ENCODE data around the gene TBC1D14.
A peak's percentile ranks its signal among the peaks of the same experiment; 100 is the strongest.

Gene TBC1D14

DNA sequence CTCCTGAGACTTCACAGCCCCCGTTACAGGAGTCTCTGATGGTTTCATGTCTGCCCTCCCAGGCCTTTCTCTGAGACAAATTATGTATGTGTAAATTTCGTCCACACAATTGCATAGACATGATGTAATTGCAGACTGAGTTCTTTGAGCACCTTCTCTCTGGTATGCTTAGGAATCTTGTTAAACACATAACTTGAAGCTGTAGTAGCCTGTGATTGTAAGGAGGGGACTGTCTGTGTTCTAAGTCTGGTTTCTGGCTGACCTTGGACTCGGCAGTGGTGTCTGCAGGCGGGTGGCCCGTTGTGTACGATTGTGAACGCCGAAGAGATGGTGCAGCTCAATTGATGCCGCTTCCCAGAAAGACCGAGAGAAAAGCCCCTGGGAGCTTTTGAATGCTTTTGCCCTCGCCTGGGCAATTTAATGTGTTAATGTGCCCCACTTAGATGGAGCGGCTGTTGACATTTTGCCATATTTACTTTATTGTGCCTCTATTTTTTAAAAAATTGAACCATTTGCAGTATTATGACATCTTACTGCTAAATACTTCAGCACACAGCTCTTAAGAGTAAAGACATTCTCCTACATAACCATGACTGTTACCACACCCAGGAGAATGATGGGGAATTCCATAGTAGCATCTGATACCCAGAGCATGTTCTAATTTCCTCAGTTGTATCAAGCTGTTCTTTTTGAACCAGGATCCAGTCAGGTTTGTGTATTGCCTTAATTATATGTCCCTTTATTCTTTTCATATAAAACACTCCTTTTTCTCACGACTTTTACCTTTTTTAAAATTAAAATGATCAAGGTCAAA, 75.2 kb downstream of the TBC1D14 start:
- DNase-seq, result no peak

DNA sequence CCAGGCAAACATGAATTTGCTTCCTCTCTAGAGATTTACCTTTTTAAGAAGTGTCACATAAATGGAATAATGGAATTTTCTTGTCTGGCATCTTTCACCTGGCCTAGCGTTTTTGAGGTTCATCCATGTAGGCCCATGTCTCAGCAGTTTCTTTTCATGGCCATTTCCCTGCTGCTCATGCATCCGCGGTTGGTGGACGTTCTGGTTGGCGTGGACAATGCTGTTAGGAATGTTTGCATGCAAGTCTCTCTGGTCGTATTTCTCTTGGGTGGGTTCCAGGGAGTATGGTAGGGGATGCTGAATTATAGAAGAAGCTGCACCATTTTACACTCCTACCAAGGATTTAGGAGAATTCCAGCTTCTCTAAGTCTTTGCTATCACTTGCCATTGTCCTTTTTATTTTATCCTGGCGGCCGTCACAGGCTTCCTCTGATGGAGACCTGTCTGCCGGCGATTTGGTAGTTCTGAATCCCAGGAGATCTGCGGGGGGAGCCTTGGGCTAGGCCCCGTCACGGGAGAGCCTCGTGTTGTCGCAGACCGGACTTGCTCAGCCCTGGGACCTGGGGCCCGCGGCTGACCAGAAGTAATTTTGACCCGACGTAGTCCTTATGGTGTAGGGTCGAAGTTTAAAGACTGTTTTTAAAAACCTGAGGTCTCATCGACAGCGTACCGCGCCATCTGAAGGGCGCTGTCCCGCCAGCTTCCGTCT, 76.6 kb downstream of the TBC1D14 start:
- no peak for DNase-seq

DNA sequence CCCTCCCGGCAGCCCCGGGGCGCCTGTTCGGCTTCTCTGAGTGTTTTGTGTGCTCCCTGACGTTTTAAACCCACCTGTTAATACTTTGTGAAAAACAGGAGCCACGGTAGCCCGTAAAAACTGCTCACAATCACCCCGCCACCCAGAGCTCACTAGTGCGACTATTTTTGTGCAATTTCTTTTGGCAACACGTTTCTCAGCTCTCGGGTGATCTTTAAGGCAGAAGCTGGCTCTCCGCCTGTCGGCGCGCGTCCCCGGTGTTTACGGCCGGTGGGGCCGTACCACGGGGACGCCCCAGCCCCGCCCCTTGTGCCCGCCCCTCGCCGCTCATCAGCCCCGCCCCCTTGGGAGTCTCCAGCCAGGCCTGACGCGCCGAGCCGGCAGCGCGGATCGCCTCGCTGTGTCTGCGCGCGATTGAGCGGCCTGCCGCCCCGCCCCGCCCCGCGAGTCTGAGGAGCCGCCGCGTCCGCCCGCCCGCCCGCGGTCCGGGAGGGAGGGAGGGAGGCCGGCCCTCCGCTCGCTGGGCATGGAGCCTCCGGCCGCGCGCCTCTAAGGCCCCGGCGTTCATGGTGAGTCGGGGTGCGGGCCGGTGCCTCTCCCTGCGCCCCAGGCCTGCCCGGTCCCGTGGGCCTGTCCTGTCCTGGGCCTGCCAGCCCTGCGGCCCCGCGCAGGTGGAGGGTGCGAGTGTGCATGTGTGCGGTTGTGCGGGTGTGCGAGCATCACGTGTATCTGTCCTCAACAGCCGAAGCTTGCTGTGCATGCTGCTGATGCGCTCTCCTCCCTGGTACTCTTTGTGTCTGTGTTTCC, 77.4 kb downstream of the TBC1D14 start:
- peak; percentile 92 for DNase-seq

DNA sequence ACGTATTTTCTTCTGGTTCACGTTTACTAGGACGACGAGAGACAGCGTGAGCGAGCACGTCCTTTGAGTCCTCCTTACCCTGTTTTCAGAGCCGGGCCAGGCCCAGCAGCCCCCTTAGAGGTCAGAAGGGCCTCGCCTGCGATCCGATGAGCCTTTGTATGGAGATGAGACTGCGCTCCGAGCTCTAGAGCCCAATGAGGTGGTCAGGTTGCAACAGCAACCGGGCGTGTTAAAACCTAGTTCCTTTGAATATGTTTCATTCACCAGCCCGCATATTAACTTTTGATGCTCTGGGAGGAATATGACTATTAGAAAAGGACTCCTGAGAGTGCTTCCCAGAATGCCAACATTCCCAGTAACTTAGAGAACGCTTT, 77.9 kb downstream of the TBC1D14 start:
- DNase-seq, result no peak

DNA sequence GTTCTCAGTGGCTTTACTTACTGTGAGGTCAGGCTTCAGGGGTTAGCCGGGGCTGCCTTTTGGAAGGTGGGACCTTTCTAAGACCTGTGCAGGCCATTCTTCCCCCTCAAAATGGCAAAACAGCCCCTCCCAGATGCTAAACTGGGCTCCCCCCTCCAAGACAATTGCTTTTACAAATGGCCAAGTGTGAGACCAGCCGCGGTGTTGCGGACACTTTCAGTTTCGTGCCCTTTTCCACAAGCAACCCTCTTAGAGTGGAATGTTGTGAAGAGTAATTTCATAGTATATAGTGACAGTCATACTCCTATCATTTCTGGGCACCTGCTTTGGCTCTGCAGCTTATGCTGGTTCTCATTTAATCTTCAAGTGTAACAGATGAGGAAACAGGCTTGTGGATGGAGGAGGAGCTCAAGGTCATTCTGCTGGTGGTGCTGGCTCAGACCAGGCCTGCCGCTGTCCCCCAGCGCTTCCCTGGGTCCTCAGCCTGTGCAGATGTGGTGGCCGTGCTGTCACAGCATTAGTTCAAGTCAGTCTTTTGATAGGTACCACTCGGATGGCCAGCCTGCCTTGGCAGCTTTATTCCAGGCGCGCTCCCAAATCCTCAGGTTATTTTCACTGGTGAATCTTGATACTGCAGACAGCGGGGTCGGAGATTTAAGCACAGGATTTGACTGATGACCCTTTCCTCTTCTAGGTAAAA, 78.5 kb downstream of the TBC1D14 start:
- DNase-seq, result no peak

DNA sequence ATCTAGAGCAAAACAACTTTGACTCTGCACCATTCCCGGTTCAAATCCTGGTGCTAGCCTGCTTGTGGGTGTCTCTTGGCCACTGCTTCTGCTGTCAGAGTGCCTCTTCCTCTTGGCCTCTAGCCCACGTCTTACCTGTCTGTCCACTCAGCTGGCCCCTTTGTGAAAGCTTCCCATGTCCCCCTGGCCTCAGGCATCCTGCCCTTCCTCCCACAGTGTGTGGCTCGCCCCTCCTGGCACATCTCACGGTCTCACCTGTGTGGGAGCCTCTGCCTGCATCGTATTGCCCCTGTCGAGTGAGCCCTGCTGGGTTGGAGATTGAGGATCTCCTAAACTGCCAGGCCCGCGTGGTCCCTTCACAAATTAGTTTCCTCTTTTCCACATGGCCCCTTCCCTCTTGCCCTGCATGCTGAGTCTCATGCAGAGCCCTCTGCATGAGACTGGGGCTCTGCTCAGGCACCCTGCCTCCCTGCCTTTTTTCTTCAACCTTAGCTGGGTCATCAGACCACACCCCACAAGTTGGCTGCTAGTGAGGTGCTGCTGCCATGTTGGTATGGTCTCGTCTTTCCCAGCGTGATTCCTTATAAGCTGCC, 79.8 kb downstream of the TBC1D14 start:
- no peak for DNase-seq

DNA sequence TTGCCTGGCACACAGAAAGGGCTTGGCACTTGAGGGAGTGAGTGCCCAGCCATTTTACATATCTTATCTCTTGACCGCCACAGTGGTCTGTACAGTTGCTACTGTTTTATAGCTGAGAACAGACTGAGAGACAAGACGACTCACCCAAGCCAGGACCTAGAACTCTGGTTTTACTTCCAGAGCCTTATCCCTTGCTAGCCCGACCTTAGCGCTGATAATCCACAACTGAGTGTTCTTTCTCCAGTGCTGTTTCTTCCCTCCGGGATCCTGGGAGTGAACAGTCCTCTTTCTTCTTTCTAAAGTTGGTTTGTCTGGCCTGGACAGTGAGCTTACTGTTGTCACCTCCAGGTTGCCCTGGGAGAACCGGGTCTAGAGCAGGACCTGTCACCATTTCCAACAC, 81.0 kb downstream of the TBC1D14 start:
- DNase-seq, result no peak

DNA sequence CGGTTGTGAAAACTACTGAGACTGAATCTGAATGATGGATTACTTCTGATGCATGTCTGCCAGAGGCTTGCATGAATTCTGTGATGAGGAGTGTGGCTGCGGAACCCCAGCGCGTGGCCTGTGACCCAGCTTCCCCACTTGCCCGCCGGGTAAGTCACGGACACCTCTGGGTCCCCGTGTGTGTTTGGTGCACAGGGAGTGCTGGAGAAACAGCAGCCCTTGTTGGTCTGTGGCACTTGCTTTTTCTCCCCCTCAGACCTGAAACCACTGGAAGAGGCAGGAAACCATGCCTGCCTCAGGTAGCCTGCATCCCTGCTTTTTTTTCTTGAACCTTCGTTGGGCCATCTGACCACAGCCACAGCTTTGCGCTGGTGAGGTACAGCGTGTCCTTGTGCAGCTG, 81.6 kb downstream of the TBC1D14 start:
- DNase-seq, result no peak

DNA sequence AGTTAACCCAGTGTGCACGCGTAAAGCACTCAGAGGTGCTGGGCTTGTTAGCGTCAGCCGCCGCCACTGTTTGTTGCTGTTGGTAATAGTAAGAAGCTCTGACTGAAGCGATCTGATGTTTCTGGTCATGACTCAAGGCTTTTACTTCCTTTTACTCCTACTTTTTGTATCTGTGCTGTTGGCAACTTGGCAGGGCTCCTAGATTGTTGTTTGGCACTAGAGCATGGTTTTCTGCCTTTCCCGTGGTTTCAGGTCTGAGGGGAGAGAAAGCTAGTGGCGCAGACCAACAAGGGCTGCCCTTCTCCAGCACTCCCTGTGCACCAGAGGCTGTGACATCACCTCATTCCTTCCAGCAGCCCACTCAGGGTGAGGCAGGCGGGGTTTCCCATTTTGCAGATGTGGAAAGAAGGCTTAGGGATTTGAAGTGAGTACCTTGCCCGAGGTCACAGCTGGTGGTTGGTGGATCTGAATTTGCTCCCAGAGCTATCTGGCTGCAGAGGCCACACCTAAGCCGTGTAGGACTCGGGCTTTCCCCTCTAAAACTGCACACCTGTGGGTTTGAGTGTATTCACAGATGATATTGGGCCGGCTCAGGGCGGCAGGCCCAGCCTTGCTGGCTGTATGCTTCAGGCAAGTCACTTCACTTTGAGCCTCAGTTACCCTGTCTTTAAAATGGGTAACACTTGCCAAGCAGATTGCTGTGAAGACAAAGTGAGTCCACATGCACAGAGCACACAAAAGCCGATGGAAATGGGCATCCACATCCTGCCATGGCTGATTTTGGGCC, 82.3 kb downstream of the TBC1D14 start:
- DNase-seq, result no peak

DNA sequence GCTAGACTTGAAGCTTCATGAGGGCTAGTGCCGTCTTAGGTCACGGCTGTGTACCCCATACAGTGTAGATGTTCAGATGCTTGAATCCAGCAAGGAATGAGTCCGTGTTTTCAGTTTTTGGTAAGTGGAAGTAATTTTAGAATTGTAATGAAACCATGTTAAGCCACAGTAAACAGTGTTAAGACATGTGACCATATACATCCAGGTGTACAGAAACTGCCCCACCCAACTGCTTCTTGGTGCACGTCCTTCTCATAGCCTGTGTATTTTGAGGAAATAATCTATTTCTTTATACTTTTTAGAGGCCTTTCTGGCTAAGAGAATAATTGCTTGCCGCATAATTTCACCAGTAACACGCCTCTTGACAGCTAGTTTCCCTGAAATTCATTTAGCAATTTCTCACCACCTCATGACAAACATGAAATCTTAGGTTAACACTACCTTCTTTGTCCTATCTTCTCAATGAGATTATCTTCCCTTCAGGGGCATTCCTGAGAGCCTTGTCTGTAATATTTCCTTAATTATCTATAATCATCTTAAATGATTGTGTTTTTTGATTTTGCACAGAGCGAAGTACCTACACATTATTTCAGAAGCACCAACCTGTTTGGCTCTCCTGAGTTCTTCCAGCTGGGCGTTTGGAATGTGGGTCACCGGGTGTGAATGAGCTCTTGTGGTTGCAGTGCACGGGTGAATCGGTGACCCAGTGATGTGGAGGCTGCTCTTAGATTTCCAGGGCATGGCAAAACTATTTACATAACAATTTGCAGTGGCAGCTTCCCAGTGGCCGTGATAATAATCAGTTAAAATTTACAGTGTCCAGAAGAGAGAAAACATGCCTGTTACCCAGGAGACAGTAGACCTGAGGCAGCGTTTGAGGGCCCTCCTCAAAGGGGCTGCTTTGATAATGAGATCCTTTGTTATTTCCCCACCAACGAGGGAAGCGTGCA, 83.4 kb downstream of the TBC1D14 start:
- no peak for DNase-seq

DNA sequence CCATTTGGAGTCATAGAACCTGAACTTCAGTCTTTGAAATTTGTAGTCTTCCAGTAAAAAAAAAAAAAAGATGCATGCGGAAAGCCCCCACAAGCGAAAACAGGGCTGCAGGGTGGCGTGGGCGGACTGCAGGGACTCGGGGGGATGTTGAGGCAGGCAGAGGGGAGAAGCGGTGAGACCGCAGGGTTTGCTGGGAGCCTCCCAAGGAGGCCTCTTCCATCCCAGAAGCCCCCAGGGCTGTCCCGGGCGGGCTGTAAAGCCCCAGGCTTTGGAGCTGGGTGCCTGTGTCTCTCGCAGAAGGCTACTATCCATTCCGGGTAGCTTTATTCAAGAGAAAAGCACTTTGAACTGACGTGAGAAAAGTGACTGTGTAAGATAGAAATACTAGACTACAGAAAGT, 86.9 kb downstream of the TBC1D14 start:
- no peak for DNase-seq

DNA sequence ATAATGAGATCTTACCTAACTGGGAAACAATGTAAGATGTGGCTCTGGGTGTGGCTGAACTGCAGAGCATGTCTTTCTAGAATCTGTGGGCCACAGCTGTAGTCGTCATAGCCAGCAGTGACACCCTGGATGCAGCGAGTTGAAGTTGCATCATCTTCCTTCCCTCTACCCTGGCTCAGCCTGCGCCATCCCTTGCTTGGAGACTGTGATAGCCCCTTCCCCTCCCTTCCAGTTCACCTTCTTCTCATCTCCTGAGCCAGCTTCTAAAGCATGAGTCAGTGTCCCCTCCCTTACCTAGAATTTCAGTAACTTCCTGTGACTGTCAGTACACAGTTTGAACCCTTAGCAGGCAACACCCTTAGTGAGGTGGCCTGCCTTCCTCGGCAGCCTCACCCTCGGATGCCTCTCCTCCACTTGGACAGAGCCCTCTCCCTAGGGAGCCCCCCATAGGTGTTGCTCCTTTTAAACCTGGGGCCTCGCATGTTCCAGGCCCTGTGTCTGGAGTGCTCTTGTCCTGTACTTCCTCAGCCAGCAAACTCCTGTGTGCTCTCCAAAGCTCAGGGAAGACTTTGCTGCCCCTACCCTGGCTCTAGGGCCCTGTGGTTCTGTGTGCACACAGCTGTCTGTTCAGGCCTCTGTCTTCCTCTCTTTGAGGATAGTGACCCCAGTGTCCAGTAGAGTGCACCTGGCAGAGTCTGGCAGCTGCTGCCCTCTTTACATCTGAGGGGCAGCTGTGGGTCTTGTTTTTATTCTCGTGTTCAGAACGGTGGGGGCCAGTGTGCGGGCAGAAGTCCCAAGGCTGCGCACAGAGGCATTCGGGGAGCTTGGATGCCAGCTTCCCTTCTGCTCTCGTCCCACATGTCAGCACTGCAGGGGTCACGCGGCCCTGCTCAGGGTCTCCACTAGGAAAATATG, 89.8 kb downstream of the TBC1D14 start:
- peak; percentile 19 for DNase-seq

DNA sequence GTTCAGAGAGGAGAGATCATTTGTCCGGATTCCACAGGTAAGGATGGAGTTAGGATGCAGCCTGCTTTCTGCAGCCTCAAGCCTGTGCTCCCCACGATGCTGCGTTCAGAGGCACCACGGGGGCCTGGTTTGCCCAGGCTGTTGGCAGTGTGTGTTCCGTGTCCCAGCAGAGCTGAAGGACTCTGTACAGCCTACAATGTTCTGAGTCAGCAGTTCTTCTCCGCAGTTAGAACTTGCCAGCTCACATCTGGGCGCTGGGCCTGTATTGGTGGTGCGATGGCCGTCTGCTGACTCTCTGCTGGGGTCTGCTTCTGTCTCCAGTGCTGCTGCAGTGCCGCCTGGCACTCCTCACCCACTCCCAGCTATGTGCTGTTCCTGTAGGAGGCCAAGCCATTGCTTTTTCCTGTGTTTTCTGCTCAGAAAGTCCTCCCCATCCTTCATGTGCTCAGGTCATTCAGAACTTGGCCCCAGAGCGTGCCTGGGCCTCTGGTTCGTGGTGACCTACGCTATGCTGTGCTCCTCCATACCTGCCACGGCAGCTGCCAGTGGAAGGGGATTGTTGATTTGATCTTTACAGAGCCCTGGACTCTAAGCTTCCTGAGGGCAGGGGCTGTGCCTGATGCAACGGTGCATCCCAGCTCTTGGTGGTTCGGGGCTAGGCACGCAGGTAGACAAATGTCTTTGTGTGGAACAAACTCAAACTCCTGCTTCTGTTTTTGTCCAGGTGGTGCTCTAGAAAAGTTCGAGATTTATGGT, 91.0 kb downstream of the TBC1D14 start:
- DNase-seq, result no peak

DNA sequence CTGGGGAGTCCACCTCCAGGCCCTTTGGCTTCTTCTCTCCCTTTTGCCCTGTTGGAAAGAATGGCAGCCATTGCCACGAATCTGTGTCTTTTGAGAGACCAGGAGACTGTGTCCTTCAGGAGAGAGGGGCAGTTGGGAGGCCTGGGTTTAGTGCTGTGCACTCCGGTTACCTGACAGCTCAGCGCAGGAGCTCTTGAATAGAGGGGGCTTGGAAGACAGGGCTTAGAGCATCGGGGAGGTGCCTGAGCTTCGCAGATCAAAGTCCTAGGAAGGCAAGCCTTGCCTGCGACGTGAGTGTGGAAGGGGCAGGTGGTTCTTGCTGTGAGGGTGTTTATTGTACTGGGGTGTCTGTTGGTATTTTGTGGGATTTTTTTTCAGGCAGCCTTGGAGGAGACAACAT, 91.6 kb downstream of the TBC1D14 start:
- no peak for DNase-seq

DNA sequence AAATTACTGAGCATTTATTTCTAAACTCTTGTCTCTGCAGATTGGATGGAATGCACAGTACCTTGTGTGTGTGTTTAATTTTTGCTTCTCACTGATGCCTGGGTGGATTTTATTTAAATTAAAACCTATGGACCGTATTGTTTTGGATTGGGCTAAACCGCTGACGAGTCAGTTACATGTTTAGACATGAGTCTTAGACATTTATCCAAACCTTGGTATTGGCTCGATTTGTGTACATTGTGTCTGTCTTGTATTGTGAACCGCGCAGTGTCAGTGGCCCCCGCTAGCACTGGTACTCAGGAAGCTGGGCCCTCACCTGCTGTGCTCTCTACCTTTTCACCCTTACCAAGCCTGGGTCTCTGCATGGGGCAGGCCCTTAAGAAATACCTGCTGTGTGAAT, 92.7 kb downstream of the TBC1D14 start:
- no peak for DNase-seq

DNA sequence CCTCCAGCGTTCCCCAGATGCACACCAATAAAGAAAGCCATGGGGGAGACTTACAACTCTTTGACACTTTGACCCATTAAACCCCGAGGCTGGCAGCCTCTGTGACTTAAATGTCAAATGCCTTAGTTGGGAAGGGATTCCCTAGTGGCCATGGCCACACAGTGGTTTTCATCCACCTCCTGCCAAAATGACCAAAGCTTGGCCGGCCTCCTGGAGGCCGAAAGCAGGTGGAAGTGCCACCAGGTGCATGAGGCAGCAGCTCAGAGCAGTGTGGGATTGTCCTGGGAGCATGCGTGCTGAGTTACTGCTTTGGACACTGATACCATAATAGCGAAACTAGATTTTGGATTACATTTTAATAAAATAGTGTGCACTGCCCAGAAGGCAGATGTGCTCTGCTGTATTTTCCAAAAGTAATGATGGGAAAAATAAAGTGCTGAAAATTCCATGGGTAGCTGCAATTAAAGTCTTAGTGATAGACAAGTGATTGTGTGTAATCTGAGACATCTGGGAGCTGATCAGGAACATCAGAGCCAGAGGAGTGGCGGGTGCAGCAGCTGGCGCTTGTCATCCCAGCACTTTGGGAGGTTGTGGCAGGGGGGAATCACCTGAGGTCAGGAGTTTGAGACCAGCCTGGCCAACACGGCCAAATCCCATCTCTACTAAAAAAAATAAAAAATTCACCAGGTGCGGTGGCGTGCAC, 93.7 kb downstream of the TBC1D14 start:
- DNase-seq, result no peak

DNA sequence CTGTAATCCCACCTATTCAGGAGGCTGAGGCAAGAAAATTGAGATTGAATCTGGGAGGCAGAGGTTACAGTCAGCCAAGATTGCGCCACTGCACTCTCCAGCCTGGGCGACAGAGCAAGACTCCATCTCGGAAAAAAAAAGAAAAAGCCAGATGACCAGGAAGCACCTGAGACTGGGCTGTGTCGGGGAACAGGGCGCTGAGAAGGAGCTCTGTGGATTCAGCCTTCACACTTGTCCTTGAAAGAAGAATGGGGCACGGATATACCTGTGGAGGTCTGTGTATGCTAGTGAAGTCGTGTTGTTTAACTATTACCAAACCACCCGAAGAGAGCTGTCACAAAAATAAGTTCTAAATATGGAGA, 94.2 kb downstream of the TBC1D14 start:
- DNase-seq, result no peak

DNA sequence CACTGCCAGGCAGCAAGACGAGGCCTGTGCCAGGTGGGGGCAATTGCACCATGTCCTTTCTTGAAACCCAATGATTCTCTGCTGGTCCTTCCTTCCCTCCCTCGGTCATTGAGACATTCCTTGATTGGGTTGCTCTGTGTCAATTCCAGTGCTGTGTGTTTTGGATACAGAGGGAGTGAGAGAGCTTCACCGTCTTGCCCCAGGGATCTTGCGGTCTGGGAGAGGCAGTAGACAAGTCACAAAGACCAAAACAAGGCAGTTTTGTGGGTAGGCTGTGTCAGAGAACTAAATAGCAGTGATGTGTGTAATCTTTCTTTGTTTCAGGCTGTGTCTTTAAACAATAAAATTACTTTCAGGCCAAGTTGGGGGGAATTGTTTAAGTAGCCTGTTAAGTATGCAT, 94.7 kb downstream of the TBC1D14 start:
- DNase-seq, result no peak

Measured in stimulated activated CD4-positive, alpha-beta T cell treated with anti-CD3 and anti-CD28 coated beads, Interleukin-4, amount 100 ng/mL, for 24 hours (primary cell).